G401 (cell line): ENCODE results near the gene OBSCN. TPM values are rescaled to one million over a fixed set of nuclear protein-coding genes. Genes with fewer than 3 reads are reported as not detected.

Source experiments
- total RNA-seq: library from RNA; depleted of rRNA; stranded (reverse); fragments of >200 nt; shearing (Covaris generic); gene quantifications from 2 replicates; pipeline ENCODE4 v1.2.3, GENCODE V29; 2014; rRNA removed

The OBSCN gene
- total RNA-seq, 1 experiment from 2014 or later, result 7.3 TPM

Other genes with a start within 250 kb of the OBSCN start
- gene WNT3A, start 201.0 kb upstream of the OBSCN start, total RNA-seq, result 0.37 TPM in 1 of 2 replicates, not detected in the other
- 298 and 328 TPM in 2 replicates for gene ARF1, start 125.3 kb upstream of the OBSCN start, total RNA-seq
- 29.7 and 36.9 TPM in 2 replicates for gene C1orf35, start 104.7 kb upstream of the OBSCN start, total RNA-seq
- 93.7 and 103 TPM in 2 replicates for gene MRPL55, start 98.7 kb upstream of the OBSCN start, total RNA-seq
- 172 and 313 TPM in 2 replicates for gene GUK1, start 67.8 kb upstream of the OBSCN start, total RNA-seq
- 0.74 and 1.2 TPM in 2 replicates for gene GJC2, start 58.1 kb upstream of the OBSCN start, total RNA-seq
- 9.7 and 19.0 TPM in 2 replicates for gene IBA57, start 42.2 kb upstream of the OBSCN start, total RNA-seq
- 40.4 and 43.6 TPM in 2 replicates for gene TRIM11, start 198.8 kb downstream of the OBSCN start, total RNA-seq
- not detected in 2 replicates for gene TRIM17, start 208.8 kb downstream of the OBSCN start, total RNA-seq